HTERT RPE-1 (cell line): Measurements from ENCODE around the gene SHOX.
"Not testable (repeated sequence)": the region's sequence is repeated elsewhere in the genome, so short reads cannot be mapped to it uniquely, and the experiment has no call there.

Experiments
- in situ Hi-C: fragments of 300-500 bp; cut with MboI; formaldehyde crosslinking; loops from 4 replicates; pipeline ENCODE4 v1.14.3; 2020; ENCODE audit warnings: low sequenced_read_pairs

Gene SHOX

DNA sequence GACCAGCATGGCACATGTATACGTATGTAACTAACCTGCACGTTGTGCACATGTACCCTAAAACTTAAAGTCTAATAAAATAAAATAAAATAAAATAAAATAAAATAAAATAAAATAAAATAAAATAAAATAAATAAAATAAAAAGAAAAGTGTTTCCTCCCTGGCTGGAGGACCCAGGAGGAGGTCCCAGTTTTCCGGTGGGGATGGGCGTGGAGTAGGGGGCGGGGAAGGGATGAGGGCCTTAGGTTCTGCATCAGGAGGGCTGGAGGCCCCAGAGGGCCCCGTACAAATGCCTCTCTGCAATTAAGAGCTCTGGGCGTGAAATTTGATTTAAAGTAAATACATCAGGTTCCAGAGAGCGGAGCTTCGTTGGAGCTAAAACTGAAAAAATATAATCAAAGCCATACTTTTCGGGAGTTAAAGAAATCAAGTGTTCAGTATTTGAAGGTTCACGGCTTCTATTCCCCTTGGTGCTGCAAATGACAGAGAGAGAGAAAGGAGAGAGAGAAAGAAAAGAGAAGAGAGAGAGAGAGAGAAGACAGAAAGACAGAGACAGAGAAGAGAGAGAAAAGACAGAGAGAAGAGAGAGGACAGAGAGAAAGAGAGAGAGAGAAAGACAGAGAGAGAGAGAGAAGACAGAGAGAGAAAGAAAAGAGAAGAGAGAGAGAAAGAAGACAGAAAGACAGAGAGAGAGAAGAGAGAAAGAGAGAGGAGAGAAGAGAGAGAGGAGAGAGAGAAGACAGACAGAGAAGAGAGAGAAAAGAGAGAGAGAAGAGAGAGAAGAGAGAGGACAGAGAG, 8.7 kb upstream of the SHOX start:
- in situ Hi-C loops = no loop called here

DNA sequence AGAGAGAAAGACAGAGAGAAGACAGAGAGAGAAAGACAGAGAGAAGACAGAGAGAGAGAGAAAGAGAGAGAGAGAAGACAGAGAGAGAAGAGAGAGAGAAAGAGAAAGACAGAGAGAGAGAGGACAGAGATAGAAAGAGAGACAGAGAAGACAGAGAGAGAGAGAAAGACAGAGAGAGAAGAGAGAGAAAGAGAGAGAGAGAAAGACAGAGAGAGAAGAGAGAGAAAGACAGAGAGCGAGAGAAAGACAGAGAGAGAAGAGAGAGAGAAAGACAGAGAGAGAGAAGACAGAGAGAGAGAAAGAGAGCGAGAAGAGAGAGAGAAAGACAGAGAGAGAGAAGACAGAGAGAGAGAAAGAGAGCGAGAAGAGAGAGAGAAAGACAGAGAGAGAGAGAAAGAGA, 7.8 kb upstream of the SHOX start:
- in situ Hi-C loops = not testable (repeated sequence)

DNA sequence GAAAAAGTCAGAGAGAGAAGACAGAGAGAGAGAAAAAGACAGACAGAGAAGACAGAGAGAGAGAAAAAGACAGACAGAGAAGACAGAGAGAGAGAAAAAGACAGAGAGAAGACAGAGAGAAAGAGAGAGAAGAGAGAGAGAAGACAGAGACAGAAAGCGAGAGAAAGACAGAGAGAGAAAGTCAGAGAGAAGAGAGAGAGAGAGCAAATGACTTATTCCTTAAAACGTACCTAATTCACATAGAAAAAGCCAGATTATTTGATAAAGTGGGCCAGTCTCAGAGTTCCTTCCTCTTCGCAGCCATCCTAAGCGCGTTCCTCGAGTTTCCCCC, 7.4 kb upstream of the SHOX start:
- in situ Hi-C loops = no loop called here

DNA sequence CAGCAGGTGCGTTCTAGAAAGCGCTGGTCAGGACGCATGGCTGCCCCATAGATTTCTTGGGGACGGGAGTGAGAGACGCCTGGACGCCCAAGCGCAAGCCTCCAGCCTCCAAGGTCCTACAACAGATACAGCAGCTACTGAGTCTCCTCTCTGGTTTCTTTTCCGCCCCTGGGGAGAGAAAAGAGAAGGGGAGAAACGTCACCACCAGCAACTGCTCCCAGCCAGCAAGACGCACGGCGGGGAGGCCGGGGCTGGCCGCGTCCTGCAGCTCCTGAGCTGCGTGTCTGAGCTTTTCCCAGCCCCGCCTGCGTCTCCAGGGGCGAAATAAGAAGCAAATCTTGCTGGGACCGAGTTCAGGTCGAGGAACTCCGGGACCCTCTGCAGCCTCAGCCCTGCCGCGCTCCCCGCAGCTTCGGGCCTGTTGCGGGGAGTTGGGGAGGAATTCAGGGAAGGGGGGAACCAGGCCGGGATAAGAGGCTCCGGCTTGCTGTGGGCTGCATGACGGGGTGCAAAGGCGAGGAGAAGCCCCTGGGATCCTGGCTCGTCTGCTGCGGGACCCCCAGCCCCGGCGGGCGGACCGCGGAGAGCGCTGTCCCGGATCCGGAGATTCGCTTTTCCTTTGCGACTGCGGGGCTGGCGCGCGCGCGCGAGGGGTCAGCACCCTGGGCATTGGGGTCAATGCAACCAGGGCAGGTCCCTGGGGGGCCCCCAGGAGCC, 6.8 kb upstream of the SHOX start:
- in situ Hi-C loops = no loop called here

DNA sequence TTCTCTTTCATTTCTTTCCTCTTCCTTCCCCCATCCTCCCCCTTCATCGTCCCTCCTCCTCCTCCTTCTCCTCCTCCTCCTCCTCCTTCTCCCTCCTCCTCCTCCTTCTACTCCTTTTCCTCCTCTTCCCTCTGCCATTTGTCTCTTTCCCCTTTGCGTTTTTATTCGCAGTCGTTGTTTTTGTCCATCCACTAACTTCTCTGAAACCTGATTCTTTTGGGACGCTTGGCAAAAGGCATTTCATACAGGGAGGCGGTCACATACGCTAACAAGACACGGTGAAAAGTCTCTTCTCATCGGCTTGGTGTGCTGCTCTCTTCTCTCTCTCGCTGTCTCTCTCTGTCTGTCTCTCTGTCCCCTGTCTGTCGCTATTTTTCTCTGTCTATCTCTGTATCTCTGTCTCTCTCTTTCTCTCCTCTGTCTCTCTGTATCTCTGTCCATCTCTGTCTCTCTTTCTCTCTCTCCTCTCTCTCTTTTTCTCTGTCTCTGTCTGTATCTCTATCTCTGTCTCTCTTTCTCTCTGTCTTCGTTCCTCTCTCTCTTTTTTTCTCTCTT, 5.4 kb upstream of the SHOX start:
- in situ Hi-C loops = no loop called here

DNA sequence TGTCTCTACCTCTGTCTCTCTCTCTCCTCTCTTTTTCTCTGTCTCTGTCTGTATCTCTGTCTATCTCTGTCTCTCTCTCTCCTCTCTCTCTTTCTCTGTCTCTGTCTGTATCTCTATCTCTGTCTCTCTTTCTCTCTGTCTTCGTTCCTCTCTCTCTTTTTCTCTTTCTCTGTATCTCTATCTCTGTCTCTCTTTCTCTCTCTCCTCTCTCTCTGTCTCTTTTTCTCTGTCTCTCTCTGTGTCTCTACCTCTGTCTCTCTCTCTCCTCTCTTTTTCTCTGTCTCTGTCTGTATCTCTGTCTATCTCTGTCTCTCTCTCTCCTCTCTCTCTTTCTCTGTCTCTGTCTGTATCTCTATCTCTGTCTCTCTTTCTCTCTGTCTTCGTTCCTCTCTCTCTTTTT, 4.5 kb upstream of the SHOX start:
- in situ Hi-C loops = not testable (repeated sequence)

DNA sequence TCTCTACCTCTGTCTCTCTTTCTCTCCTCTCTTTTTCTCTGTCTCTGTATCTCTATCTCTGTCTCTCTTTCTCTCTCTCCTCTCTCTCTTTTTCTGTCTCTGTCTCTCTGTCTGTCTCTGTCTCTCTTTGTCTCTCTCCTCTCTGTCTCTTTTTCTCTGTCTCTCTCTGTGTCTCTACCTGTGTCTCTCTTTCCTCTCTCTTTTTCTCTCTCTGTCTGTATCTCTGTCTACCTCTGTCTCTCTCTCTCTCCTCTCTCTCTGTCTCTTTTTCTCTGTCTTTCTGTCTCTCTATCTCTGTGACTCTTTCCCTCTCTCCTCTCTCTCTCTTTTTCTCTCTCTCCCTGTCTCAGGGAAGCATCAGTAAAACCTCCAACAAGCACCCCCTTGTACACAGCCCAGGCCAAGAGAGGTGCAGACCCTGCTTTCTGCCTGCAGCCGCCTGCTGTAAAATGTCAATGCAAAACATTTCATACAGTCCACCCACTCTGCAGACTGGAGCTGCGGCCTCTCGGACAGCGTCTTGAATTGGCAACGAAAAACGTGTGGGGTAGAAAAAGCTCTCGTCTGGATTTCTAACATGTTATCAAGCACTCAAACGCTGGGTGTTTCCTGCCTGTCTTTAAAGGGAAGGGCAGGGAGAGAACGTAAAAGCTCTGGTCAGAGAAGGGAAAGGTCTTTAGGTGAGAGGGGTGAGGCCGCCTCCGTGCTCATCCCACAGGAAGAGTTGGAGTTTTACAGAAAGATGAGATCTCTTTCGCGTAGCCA, 3.7 kb upstream of the SHOX start:
- in situ Hi-C loops = no loop called here

DNA sequence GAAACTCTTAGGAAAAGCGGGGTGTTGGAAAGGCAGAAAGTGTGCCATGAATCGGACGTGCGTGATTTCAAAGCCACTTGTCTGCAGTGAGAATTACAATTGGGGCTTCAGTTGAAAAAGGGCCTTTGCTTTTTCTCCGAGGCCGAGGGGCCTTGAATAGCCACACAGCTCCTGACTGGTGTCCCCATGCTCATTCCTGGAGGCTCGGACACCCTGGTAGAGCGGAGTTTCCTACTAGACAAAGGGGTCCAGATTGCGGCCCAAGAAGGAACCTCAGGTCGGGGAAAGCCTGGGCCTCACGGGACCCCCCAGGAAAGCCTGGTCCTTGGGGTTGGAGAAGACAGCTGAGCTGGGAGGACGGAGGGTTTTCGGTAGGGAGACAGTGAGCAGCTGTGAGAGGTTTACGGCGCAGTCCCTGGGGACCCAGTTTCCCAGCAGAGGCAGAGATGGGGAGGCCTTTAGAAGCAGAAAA, 3.0 kb upstream of the SHOX start:
- in situ Hi-C loops = no loop called here

DNA sequence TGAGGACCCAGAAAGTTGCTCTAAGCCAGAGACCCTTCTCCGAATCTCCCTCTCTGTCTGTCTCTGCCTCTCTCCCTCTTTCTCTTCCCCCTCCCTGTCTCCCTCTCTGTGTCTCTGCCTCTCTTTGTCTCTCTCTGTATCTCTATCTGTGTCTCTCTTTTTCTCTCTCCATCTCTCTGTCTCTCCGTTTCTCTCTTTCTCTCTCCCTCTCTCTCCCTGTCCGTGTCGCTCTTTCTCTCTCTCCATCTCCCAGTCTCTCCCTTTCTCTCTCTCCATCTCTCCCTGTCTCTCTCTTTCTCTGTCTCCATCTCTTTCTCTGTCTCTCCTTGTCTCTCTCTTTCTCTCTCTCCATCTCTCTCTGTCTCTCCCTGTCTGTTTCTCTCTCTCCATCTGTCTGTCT, 2.6 kb upstream of the SHOX start:
- in situ Hi-C loops = no loop called here

DNA sequence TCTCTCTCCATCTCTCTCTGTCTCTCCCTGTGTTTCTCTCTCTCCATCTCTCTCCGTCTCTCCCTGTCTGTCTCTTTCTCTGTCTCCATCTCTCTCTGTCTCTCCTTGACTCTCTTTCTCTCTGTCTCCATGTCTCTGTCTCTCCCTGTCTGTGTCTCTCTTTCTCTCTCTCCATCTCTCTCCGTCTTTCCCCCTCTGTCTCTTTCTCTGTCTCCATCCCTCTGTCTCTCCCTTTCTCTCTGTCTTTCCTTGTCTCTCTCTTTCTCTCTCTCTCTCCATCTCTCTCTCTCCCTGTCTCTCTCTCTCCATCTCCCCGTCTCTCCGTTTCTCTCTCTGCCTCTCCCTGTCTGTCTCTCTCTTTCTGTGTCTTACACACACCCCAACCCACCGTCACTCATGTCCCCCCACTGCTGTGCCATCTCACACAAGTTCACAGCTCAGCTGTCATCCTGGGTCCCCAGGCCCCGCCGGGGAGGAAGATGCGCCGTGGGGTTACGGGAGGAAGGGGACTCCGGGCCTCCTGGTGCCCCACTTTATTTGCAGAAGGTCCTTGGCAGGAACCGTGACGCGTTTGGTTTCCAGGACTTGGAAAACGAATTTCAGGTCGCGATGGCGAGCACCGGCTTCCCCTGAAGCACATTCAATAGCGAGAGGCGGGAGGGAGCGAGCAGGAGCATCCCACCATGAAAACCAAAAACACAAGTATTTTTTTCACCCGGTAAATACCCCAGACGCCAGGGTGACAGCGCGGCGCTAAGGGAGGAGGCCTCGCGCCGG, 1.2 kb upstream of the SHOX start:
- in situ Hi-C loops = no loop called here

DNA sequence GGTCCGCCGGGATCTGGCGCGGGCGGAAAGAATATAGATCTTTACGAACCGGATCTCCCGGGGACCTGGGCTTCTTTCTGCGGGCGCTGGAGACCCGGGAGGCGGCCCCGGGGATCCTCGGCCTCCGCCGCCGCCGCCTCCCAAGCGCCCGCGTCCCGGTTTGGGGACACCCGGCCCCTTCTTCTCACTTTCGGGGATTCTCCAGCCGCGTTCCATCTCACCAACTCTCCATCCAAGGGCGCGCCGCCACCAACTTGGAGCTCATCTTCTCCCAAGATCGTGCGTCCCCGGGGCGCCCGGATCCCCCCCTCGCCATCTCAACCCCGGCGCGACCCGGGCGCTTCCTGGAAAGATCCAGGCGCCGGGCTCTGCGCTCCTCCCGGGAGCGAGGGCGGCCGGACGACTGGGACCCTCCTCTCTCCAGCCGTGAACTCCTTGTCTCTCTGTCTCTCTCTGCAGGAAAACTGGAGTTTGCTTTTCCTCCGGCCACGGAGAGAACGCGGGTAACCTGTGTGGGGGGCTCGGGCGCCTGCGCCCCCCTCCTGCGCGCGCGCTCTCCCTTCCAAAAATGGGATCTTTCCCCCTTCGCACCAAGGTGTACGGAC, 482 bp upstream of the SHOX start:
- in situ Hi-C loops = no loop called here

DNA sequence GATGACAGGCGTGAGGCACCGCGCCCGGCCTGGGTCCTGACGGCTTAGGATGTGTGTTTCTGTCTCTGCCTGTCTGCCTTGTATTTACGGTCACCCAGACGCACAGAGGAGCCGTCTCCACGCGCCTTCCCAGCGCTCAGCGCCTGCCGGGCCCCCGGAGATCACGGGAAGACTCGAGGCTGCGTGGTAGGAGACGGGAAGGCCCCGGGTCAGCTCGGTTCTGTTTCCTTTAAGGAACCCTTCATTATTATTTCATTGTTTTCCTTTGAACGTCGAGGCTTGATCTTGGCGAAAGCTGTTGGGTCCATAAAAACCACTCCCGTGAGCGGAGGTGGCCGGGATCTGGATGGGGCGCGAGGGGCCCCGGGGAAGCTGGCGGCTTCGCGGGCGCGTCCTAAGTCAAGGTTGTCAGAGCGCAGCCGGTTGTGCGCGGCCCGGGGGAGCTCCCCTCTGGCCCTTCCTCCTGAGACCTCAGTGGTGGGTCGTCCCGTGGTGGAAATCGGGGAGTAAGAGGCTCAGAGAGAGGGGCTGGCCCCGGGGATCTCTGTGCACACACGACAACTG, 1.3 kb downstream of the SHOX start:
- in situ Hi-C loops = no loop called here

DNA sequence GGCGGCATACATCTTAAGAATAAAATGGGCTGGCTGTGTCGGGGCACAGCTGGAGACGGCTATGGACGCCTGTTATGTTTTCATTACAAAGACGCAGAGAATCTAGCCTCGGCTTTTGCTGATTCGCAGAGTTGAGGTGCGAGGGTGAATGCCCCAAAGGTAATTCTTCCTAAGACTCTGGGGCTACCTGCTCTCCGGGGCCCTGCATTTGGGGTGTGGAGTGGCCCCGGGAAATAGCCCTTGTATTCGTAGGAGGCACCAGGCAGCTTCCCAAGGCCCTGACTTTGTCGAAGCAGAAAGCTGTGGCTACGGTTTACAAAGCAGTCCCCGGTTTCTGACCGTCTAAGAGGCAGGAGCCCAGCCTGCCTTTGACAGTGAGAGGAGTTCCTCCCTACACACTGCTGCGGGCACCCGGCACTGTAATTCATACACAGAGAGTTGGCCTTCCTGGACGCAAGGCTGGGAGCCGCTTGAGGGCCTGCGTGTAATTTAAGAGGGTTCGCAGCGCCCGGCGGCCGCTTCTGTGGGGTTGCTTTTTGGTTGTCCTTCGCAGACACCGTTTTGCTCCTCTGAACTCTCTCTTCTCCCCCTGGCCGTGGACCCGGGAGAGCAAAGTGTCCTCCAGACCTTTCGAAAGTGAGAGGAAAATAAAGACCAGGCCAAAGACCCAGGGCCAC, 1.9 kb downstream of the SHOX start:
- in situ Hi-C loops = no loop called here

DNA sequence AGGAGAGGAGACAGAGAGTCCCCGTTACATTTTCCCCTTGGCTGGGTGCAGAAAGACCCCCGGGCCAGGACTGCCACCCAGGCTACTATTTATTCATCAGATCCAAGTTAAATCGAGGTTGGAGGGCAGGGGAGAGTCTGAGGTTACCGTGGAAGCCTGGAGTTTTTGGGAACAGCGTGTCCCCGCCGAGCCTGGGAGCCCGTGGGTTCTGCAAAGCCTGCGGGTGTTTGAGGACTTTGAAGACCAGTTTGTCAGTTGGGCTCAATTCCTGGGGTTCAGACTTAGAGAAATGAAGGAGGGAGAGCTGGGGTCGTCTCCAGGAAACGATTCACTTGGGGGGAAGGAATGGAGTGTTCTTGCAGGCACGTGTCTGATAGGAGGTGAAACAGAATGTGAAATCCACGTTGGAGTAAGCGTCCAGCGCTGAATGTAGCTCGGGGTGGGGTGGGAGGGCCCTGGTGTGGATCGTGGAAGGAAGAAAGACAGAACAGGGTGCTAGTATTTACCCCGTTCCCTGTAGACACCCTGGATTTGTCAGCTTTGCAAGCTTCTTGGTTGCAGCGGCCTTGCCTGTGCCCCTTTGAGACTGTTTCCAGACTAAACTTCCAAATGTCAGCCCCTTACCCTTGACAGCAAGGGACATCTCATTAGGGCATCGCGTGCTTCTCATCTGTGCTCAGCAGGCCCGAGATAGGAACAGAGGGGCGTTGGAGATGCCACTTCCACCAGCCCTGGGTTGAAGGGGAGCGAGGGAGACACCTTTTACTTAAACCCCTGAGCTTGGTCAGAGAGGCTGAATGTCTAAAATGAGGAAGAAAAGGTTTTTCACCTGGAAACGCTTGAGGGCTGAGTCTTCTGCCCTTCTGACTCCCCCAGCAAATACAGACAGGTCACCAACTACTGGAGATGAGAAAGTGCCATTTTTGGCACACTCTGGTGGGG, 2.7 kb downstream of the SHOX start:
- in situ Hi-C loops = no loop called here

DNA sequence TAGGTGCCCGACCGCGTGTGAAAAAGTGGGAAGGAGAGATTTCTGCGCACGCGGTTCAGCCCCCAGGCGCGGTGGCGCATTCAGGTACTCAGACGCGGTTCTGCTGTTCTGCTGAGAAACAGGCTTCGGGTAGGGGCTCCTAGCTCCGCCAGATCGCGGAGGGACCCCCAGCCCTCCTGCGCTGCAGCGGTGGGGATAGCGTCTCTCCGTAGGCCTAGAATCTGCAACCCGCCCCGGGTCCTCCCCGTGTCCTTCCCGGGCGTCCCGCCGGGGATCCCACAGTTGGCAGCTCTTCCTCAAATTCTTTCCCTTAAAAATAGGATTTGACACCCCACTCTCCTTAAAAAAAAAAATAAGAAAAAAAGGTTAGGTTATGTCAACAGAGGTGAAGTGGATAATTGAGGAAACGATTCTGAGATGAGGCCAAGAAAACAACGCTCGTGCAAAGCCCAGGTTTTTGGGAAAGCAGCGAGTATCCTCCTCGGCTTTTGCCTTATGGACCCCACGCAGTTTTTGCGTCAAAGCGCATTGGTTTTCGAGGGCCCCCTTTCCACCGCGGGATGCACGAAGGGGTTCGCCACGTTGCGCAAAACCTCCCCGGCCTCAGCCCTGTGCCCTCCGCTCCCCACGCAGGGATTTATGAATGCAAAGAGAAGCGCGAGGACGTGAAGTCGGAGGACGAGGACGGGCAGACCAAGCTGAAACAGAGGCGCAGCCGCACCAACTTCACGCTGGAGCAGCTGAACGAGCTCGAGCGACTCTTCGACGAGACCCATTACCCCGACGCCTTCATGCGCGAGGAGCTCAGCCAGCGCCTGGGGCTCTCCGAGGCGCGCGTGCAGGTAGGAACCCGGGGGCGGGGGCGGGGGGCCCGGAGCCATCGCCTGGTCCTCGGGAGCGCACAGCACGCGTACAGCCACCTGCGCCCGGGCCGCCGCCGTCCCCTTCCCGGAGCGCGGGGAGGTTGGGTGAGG, 3.7 kb downstream of the SHOX start:
- in situ Hi-C loops = no loop called here

DNA sequence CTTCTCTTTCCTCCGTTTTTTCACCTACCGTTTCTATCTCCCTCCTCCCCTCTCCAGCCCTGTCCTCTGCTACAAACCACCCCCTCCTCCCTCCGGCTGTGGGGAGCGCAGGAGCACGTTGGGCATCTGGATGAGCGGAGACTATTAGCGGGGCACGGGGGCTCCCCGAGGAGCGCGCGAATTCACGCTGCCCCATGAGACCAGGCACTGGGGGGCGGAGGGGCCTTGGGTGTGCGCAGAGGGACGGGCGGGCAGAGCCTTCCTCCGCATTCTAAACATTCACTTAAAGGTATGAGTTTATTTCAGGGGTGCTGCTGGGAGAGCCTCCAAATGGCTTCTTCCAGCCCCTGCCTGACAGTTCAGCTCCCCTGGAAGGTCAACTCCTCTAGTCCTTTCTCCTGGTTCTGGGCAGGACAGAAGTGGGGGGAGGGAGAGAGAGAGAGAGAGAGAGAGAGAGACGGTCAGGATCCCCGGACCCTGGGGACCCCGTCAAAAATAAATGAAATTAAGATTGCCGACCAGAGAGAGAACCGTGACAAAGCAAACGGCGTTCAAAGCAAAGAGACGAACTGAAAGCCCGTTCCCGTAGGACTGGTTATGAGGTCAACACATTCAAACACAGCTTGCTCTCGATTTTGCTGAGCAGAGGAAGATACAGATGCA, 5.0 kb downstream of the SHOX start:
- in situ Hi-C loops = no loop called here
